ENCODE data around the gene MYO9B. TPM values are rescaled to one million over a fixed set of nuclear protein-coding genes. Genes with fewer than 3 reads are reported as not detected.
"Not testable (repeated sequence)": the region's sequence is repeated elsewhere in the genome, so short reads cannot be mapped to it uniquely, and the experiment has no call there.

Gene MYO9B
- polyA plus RNA-seq, 5 donors = 43.6 to 64.8 (median 55.6) TPM

DNA sequence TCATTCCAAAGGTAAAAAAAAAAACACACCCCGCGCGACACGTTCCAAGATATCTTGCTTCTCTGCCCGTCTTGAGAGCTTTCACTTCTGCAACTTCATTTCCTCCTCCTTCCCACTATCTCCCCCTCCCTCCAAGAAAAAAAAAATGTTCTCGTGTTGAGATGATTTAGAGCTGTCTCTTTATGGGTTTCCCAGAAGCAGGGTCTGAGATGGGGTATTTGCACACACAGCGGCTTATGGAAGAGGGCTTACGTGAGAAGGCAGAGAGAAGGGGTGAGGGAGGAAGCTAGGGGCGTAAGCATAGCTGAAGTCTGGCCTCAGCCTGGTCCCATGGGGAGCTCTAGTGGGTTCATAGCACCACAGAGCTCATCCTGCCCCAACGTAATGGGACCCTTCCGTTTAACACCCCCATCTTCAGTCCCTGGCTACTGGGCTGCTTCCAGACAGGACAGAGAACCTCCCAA is 108.3 kb downstream of the MYO9B start:
- no peak for DNase-seq

DNA sequence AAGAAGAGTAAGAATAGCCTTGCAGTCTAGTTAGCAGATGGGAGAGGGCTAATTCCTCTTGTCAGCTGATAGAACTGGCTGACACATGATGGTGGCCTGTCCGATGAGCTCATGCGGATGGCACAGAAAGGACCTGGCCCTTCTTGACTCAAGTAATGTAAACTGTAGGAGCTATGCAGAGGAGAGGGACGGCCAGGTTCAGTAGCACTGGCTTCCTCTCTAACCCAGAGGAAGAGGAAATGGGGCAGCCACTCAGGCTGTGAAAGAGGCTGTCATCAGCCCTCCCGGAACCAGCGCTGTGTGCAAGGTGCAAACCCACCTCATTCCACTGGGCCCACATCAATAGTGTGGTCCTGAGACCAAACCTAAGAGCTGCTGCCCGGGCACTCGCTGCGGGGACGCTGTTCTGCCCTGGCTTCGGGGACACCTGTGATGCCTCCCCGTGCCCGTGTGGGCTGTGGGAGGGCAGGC is 108.8 kb downstream of the MYO9B start:
- DNase-seq = no peak

DNA sequence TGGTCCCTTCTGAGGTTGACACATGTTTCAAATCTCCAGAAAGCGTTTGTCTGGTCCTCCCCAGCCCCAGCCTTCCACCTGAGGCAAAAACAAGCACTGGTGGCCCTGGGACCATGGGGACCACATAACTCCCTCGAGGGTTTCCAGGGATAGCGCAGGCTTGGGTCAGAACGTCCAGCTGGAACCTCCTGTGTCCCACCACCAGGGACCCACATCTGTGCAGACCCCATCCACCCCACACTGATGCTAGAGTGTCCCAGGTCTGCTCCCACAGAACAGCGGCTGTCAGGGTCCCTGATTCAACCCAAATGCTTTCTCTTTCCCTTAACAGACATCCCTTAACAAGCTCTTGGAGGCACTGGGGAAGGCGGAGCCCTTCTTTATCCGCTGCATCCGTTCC is 110.0 kb downstream of the MYO9B start:
- no peak for DNase-seq

DNA sequence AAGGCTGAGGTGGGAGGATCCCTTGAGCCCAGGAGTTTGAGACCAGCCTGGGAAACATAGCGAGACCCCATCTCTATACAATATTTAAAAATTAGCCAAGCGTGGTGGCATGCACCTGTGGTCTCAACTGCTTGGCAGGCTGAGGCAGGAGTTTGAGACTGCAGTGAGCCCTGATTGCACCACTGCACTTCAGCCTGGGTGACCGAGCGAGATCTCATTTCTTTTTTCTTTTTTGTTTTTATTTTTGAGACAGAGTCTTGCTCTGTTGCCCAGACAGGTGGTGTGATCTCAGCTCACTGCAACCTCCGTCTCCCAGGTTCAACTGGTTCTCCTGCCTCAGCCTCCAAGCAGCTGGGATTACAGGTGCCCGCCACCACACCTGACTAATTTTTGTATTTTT is 116.2 kb downstream of the MYO9B start:
- DNase-seq = not testable (repeated sequence)

DNA sequence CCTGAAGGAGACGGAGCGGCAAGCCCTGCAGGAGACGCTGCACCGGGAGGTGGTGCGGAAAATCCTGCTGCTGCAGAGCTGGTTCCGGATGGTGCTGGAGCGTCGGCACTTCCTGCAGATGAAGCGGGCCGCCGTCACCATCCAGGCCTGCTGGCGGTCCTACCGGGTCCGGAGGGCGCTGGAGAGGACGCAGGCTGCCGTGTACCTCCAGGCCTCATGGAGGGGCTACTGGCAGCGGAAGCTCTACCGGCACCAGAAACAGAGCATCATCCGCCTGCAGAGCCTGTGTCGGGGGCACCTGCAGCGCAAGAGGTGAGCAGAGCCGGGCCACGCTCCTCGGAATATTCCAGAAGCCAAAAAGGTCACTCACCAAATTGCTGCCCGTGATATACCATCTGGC is 117.2 kb downstream of the MYO9B start:
- DNase-seq = no peak

DNA sequence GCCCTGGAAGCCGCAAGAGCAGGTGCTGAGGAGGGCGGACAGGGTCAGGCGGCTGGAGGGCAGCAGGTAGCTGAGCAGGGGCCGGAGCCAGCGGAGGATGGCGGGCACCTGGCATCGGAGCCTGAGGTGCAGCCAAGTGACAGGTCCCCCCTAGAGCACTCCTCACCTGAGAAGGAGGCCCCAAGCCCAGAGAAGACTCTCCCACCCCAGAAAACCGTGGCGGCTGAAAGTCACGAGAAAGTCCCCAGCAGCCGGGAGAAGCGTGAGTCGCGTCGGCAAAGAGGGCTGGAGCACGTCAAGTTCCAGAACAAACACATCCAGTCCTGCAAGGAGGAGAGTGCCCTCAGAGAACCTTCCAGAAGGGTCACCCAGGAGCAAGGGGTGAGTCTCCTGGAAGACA is 119.0 kb downstream of the MYO9B start:
- DNase-seq = no peak

DNA sequence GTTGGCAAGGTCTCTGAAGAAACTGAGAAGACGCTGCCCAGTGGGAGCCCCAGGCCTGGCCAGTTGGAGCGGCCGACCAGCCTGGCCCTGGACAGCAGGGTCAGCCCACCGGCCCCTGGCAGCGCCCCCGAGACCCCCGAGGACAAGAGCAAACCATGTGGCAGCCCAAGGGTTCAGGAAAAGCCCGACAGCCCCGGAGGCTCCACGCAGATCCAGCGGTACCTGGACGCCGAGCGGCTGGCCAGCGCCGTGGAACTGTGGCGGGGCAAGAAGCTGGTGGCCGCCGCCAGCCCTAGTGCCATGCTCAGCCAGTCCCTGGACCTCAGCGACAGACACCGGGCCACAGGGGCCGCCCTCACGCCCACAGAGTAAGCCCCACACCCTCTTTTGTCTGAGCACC is 119.5 kb downstream of the MYO9B start:
- DNase-seq = no peak

DNA sequence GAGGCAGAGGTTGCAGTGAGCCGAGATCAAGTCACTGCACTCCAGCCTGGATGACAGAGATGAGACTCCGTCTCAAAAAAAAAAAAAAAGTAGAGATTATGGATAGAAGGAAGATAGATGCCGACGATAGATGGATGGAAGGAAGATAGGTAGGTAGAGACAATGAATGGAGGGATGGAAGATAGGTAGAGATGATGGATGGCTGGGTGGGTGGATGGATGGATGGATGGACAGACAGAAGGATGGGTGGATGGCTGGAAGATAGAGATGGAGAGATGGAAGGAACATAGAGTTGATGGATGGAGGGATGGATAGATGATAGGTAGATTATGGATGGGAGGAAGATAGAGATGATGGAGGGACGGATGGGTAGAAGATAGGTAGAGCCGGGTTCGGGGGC is 121.0 kb downstream of the MYO9B start:
- DNase-seq = no peak

DNA sequence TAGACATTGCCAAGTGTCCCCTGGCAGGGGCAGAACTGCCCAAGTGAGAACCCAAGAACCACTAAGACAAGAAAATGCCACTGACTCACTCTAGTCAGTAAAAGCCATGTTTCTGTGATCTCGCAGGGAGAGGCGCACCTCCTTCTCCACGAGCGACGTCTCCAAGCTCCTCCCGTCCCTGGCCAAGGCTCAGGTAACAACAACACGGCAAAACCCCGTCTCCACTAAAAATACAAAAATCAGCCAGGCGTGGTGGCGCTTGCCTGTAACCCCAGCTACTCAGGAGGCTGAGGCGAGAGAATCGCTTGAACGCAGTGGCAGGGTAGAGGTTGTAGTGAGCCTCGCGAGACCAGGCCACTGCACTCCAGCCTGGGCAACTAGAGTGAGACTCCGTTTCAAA is 122.1 kb downstream of the MYO9B start:
- no peak for DNase-seq

DNA sequence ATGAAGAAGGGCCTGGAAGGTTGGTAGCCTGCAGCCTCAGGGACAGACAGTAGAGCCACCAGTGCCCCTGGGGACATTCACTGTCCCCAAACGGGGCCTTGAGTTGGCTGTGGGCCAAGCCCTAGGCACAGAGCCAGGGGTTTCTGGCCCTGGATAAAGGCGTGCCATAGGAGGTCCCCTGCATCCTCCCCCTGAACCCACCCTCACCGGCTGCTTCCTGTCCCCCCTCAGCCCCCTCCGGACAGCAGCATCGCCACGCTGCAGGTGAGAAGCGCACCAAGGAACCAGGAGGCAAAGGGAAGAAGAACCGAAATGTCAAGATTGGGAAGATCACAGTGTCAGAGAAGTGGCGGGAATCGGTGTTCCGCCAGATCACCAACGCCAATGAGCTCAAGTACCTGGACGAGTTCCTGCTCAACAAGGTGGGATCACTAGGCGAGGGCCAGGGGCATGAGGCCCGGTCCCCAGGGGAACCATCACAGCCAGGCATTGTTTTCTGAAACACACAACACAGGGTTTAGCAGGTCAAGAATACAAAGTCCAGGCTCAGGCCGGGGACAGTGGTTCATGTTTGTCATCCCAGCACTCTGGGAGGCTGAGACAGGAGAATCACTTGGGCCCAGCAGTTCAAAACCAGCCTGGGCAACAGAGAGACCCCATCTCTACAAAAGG is 125.0 kb downstream of the MYO9B start:
- DNase-seq = no peak

DNA sequence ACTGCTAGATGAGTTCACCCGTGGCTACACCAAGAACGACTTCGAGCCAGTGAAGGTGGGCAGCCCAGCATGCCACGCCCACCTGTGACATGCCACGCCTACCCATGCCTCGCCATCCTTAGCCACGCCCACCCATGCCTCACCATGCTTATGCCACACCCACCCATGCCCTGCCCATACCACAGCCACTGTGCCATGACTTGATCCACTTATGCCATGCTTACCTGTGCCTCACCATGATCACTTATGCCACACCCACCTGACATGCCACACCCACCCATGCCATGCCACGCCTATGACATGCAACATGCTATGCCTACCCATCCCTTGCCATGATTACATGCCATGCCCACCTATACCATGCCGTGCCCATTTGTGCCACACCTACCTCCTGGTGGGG is 126.7 kb downstream of the MYO9B start:
- no peak for DNase-seq

DNA sequence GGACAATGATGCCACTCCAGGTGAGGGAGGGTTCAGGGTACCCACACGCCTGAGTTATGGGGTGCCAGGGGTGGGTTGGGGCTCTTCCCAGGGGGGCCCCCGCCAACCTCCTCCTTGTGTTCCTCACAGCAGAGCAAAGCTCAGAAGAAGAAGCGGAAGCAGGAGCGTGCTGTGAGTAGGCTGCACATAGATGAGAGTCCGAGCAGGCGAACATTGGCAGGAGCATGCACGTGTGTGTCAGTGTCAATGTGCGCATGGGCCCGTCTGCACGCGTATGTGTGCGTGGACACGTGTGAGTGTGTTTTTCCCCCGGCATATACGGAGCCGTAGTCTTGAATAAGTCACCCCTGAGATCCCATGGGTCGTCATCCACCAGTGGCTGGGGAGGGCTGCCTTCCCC is 127.1 kb downstream of the MYO9B start:
- no peak for DNase-seq

DNA sequence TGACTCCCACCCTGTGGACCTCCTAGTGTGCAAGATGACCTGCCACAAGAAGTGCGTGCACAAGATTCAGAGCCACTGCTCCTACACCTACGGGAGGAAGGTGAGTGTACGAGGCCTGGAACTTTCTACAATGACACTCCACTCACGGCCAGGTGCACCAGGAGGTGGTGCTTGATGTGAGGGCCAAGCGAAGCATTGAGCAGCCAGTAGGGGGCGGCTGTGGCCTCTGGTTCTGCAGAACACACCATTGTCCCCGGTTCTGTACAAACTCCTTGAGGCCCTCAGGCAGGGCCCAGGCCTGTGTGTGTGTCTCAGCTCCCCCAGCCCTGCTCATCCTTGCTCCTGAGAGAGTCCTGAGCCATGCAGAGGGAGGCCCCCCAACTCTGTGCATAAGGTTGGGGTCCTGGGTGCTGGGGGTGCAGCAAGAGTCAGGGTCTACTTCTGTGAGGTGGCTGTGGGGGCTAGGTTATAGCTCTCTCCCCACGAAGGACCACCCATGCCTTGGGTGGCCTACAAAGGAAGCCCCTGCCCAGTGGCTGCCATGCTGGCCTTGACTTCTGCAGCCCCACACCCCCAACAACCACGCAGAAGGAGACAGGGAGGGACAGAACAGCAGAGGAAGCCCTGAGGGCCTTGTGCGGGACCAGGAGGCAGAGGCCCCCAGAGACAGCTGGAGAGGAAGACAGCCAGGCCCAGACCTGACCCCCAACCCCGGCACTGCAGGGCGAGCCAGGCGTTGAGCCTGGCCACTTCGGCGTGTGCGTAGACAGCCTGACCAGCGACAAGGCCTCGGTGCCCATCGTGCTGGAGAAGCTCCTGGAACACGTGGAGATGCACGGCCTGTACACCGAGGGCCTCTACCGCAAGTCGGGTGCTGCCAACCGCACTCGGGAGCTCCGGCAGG is 129.9 kb downstream of the MYO9B start:
- DNase-seq = peak; percentile 19 to 29

DNA sequence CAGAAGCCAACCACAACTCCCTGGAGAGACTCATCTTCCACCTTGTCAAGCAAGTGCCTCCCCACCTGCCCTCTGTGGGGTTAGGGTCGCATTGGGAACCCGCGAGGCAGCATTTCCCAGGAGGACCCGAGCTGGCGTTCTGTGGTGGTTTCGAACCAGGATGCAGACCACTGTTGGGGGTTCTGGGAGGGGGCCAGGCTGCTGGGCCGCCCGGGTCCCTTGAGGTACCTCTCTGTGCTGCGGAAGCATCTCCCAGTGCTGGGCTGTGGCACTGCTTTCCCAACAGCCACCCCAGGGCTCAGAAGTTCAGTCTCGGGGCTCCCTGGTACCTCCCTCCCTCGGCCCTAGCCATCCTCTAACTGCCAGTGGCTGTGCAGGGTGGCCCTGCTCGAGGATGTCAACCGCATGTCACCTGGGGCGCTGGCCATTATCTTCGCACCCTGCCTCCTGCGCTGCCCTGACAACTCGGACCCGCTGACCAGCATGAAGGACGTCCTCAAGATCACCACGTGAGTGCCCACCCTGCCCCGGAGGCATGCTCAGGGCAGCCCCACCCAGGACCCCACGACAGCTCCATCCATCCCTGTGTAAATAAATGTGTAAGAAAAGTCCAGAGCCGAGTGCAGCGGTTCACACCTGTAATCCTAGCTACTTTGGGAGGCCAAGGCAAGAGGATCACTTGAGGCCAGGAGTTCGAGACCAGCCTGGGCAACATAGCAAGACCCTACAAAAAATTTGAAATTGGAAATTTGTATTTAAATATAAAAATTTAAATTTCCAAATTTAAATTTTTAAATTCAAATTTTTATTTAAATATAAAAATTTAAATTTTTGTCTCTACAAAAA is 131.4 kb downstream of the MYO9B start:
- DNase-seq = no peak

DNA sequence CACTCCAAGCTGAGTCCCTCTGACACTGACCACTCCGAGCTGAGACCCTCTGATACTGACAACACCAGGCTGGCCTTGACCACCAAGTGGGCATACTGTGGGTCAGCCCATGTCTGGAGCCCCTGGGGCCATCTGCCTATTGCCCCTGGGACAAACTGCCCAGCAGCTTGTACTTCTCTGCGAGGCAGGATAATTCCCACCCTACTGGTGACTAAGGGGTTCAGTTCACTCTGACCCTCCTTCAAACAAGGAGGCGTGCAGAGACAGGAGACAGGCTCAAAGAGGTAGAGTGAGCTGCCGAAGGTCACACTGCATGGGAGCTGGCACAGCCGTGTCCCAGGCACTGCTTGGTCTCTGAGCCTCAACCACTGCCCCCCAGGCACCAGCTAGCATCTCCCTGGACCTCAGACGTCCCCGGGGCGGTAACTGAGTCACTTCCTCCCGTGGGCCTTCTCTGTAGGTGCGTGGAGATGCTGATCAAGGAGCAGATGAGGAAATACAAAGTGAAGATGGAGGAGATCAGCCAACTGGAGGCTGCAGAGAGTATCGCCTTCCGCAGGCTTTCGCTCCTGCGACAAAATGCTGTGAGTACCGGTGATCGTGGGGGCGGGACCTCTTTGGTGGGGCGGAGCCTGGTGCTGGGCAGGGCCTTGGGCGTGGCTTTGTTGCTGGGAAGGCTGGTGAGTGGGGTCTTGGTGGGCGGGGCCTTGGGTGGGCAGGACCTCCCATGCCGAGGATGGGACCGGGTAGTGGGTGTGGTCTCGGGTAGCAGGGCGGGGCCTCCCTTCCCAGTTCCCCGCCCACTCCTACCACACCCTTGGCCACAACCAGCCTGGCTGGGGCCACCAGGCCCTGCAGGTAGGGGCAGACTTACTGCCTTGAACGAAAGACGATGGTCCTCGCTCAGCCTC is 133.8 kb downstream of the MYO9B start:
- DNase-seq = no peak

DNA sequence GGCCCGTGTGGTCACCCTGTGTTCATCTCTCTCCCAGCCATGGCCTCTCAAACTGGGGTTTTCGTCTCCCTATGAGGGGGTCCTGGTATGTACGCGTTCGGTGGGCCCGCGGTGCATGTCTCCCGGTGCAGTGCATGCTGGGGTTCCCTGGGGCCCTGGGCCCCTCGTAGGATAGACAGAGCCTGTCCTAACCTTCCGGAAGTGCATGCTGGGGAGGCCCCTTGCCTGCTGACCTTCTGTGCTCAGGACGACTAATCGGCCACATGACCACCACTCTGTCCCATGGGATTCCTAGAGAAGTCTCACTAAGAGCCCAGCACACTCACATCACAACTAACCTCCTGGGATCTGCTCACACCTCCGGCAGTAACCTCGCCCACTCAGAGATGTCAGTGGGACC is 134.7 kb downstream of the MYO9B start:
- no peak for DNase-seq

DNA sequence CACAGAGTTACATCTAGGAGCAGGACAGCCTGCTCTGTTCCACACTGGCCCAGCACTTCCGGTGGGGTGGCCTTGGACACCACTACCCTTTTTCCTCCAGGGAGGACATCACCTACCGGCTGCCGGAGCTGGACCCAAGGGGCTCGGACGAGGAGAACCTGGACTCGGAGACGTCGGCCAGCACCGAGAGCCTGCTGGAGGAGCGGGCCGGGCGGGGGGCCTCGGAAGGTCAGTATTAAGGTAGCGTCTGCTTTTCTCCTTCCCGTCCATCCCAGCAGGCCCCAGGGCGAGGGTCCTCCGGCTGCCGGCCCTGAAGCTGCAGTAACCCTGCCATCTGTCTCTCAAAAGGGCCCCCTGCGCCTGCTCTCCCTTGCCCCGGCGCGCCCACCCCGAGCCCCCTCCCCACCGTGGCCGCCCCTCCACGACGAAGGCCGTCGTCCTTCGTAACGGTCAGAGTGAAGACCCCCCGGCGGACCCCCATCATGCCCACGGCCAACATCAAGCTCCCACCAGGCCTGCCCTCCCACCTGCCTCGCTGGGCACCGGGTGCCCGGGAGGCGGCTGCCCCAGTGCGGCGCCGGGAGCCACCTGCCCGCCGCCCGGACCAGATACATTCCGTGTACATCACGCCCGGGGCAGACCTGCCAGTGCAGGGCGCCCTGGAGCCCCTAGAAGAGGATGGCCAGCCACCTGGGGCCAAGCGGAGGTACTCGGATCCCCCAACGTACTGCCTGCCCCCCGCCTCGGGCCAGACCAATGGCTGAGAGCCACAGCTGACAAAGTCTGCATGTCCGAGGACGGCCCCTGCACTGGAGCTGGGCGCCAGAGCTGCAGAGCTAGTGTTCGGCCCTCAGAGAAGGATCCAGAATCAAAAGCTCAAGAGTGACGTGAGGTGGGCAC is 136.2 kb downstream of the MYO9B start:
- DNase-seq = no peak

DNA sequence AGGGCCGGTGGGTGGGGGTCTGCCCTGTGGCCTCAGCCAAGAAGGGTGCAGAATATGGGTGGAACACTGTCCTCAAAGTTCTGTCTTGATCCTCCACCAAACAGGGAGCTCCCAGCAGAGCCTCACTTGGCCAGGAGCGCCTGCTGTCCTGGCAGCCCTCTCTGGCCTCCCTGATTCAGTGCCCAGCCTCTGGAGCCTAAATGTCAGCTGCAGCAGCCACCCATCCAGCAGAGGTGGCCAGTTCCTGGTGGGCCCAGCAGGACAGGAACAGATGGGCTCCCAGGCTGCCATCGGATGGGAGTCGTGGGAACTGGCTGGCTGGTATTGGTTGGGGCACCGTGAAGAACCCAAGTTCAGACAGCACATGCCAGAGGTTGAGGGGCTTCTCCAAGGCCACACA is 137.8 kb downstream of the MYO9B start:
- no peak for DNase-seq

DNA sequence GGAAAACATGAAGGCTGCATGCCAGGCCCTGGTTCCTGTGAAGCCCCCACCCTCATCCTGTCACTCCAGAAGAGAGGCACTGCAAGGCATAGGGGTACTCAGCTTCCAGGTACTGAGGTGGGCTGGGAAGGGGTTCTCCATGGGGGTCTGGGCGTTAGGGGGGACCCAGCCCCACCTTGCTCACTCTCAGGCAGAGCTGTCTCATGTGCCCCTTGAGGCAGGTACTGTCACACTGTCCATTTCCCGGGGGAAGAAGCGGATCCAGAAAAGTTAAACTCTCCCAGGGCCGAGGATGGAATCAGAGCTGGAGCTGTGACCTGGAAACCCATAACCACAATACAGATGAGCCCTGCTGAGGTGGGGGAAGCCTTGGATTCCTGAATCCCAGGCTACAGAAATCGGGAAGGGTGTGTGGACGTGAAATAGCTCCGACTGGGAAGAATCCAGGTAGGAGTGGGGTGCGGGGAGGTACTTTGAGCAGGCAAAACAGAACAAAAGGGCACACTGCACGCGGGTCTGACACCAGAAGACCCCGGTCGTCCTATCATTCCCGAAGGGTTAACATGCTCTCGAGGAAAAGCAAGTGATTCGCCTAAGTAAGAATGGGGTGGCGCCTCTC is 139.0 kb downstream of the MYO9B start:
- DNase-seq = no peak

Measured in right lung (tissue), 5 donors.